Gastrocnemius medialis (tissue), 4 donors: ENCODE data around the gene RABAC1.

Experiments
- CTCF ChIP-seq, 5 experiments: fragments of 450-650 bp in 3 of 5; fragments of 200-600 bp in 2 of 5; sonication (generic) in 2 of 5; IDR thresholded peaks in 4 of 5; conservative IDR thresholded peaks in 1 of 5; 1 replicate in 4 of 5; 2 replicates in 1 of 5; pipeline ENCODE4 v1.5.1; 2016 to 2019; ENCODE audit warnings: antibody characterized with exemption in 5 of 5, mild to moderate bottlenecking in 3 of 5, moderate library complexity in 3 of 5
- POLR2A ChIP-seq, 2 donors: fragments of 450-650 bp; IDR thresholded peaks; one replicate each; pipeline ENCODE4 v1.6.1; 2017; ENCODE audit warnings: antibody characterized with exemption in 2 of 2, mild to moderate bottlenecking in 2 of 2, moderate library complexity in 2 of 2

GRCh38 chr19:41981724-41982123 is 22.6 kb upstream of the RABAC1 start:
- TF ChIP-seq CTCF (IDR thresholded peaks at IDR 0.05 in 4 of 5, conservative IDR thresholded peaks at IDR 0.05 in 1 of 5) (no peak), POLR2A (IDR thresholded peaks at IDR 0.05) (no peak)
